HepG2 (cell line): ENCODE measurements around the gene ANKRD55. TPM values are rescaled to one million over a fixed set of nuclear protein-coding genes. Genes with fewer than 3 reads are reported as not detected.

Experiments
- ATAC-seq: fragments of 200-7000 bp; cut with Tn5 transposase; 3 replicates; pipeline ENCODE4 v1.9.1; 2020; ENCODE audit warnings: mild to moderate bottlenecking, moderate library complexity
- BruUV-seq: library from RNA; stranded (reverse); fragments of 400-500 nt; replicated peaks from 2 replicates; lab custom pipeline; 2021; lab: Mats Ljungman, UMichigan
- CTCF ChIA-PET: fragments of 300-600 bp; formaldehyde crosslinking; extraction: SDS; loops from one replicate; lab custom pipeline; 2021; ENCODE audit warnings: low total read pairs, inconsistent platforms, low intra/inter-chr PET ratio; lab: Yijun Ruan, JAX
- POLR2A ChIA-PET: fragments of 350-600 bp; sonication (Branson Sonifier 250); formaldehyde crosslinking; loops from one replicate; lab custom pipeline; 2020; ENCODE audit warnings: antibody characterized with exemption, inconsistent platforms; lab: Yijun Ruan, JAX
- DNase-seq: peaks from one replicate; pipeline ENCODE4 v3.0.0-alpha.2; 2015; ENCODE audit warnings: low spot score
- FAIRE-seq: peaks from 3 replicates; lab custom pipeline; 2011; peaks lifted over from hg19 to GRCh38; lab: Jason Lieb, UNC
- H2AFZ ChIP-seq: one replicate; pipeline ENCODE4 v1.6.1; 2011; ENCODE audit warnings: low read length, inconsistent platforms
- H3K27ac ChIP-seq: fragments of 300-600 bp; 3 replicates; pipeline ENCODE4 v1.8.0; 2011; ENCODE audit warnings: mixed run types, mild to moderate bottlenecking, mixed read lengths, low read length, inconsistent platforms; ENCODE audit not compliant: insufficient read depth; ENCODE audit errors: extremely low read length
- H3K27me3 ChIP-seq, 2 experiments: fragments of 200-600 bp in 1 of 2; 2 replicates in 1 of 2; 3 replicates in 1 of 2; pipeline versions ENCODE4 v1.6.0 to v1.8.0; 2011; ENCODE audit warnings: low read length in 2 of 2, mild to moderate bottlenecking in 2 of 2, moderate library complexity in 2 of 2, inconsistent platforms in 1 of 2; ENCODE audit not compliant: insufficient read depth in 2 of 2, control insufficient read depth in 1 of 2
- H3K36me3 ChIP-seq, 2 experiments: fragments of 200-600 bp in 1 of 2; replicated peaks in 1 of 2; 2 replicates in 1 of 2; 3 replicates in 1 of 2; pipeline versions ENCODE4 v1.5.1 to v1.8.0; 2011; ENCODE audit warnings: low read length in 2 of 2, inconsistent platforms in 1 of 2; ENCODE audit not compliant: insufficient read depth in 2 of 2, control insufficient read depth in 1 of 2
- H3K4me1 ChIP-seq: 2 replicates; pipeline ENCODE4 v1.5.1; 2012; ENCODE audit warnings: low read length, inconsistent platforms; ENCODE audit not compliant: insufficient read depth
- H3K4me2 ChIP-seq: 2 replicates; pipeline ENCODE4 v1.6.0; 2011; ENCODE audit warnings: low read depth, low read length, inconsistent platforms
- H3K4me3 ChIP-seq, 3 experiments: fragments of 200-600 bp in 1 of 3; sonication (generic), shearing (Covaris generic) in 1 of 3; replicated peaks in 1 of 3; 2 replicates each; pipeline ENCODE4 v1.5.1; 2011 to 2016; ENCODE audit warnings: low read length in 3 of 3, inconsistent platforms in 2 of 3, low read depth in 2 of 3, mild to moderate bottlenecking in 2 of 3, control low read depth in 1 of 3, mixed read lengths in 1 of 3; ENCODE audit not compliant: insufficient read depth in 1 of 3
- H3K79me2 ChIP-seq: one replicate; pipeline ENCODE4 v1.6.1; 2011; ENCODE audit warnings: low read length, inconsistent platforms; ENCODE audit not compliant: insufficient read depth
- H3K9ac ChIP-seq: 2 replicates; pipeline ENCODE4 v1.6.0; 2011; ENCODE audit warnings: mild to moderate bottlenecking, low read depth, low read length, inconsistent platforms; ENCODE audit not compliant: insufficient read depth
- H3K9me3 ChIP-seq: 2 replicates; pipeline ENCODE4 v1.5.1; 2012; ENCODE audit warnings: mild to moderate bottlenecking, low read length
- H4K20me1 ChIP-seq: 2 replicates; pipeline ENCODE4 v1.6.0; 2011; ENCODE audit warnings: inconsistent platforms, mild to moderate bottlenecking, low read length, moderate library complexity; ENCODE audit not compliant: insufficient read depth
- AFF4 ChIP-seq: sonication (generic); formaldehyde crosslinking; IDR thresholded peaks from 2 replicates; pipeline ENCODE4 v1.4.0; 2020; ENCODE audit warnings: missing genetic modification reagents
- E2F2 ChIP-seq: sonication (generic); formaldehyde crosslinking; IDR thresholded peaks from 2 replicates; pipeline ENCODE4 v1.4.0; 2020; ENCODE audit warnings: missing genetic modification reagents, borderline replicate concordance
- HDAC2 ChIP-seq: sonication (generic); formaldehyde crosslinking; IDR thresholded peaks from 2 replicates; pipeline ENCODE4 v1.4.0; 2020; ENCODE audit warnings: missing genetic modification reagents
- MAFF ChIP-seq: IDR thresholded peaks from 2 replicates; pipeline ENCODE4 v1.6.1; 2011; ENCODE audit warnings: low read depth, low read length, improper control_type of control experiment
- NFKBIZ ChIP-seq: IDR thresholded peaks from 2 replicates; pipeline ENCODE4 v1.6.1; 2018; ENCODE audit warnings: missing genetic modification reagents, missing compliant biosample characterization
- RFX1 ChIP-seq: fragments of 450-650 bp; IDR thresholded peaks from 2 replicates; pipeline ENCODE4 v1.6.1; 2017
- RORA ChIP-seq: sonication (generic); formaldehyde crosslinking; IDR thresholded peaks from 2 replicates; pipeline ENCODE4 v1.5.0; 2020; ENCODE audit warnings: mild to moderate bottlenecking, missing genetic modification reagents, moderate library complexity
- YEATS4 ChIP-seq: sonication (generic); formaldehyde crosslinking; IDR thresholded peaks from 2 replicates; pipeline ENCODE4 v1.4.0; 2020; ENCODE audit warnings: missing genetic modification reagents, borderline replicate concordance
- ZBTB38 ChIP-seq: sonication (generic); formaldehyde crosslinking; IDR thresholded peaks from 2 replicates; pipeline ENCODE4 v1.5.1; 2020; ENCODE audit warnings: mild to moderate bottlenecking, missing genetic modification reagents
- WGBS: methylation state at CpG from one replicate; pipeline ENCODE4 v1.1.6; 2017; ENCODE audit warnings: low lambda C conversion rate; 5-methylcytosine and 5-hydroxymethylcytosine counted together
- in situ Hi-C: cut with HindIII; loops from 2 replicates; pipeline ENCODE4 v1.10.0; 2017; ENCODE audit warnings: low pct_unique_long_range_greater_than_20kb; ENCODE audit not compliant: extremely low pct_ligation_motif_present
- intact Hi-C: fragments of 100-400 bp; cut with micrococcal nuclease; formaldehyde crosslinking; loops from one replicate; pipeline ENCODE4 v1.10.0; 2022; ENCODE audit not compliant: unreplicated experiment
- polyA plus RNA-seq, 8 experiments: library from polyadenylated mRNA; depleted of rRNA in 3 of 8; stranded (reverse) in 7 of 8; unstranded in 1 of 8; fragments of >200 nt; fragmentation: Illumina TruSeq in 4 of 8; extraction: Trizol in 4 of 8; gene quantifications; 2 replicates each; pipeline versions ENCODE4 v1.2.1 to v1.2.3, GENCODE V29; 2011 to 2016; ENCODE audit warnings: low read depth in 4 of 8, missing spikeins in 1 of 8, mixed read lengths in 1 of 8; ENCODE audit not compliant: insufficient read depth in 1 of 8
- total RNA-seq, 5 experiments: library from RNA; depleted of rRNA; stranded (reverse); fragments of >200 nt; fragmentation: Illumina TruSeq; extraction: Trizol; gene quantifications; 2 replicates each; pipeline ENCODE4 v1.2.3, GENCODE V29; 2016; ENCODE audit warnings: low read depth in 1 of 5
- TF ChIP-seq, protein P1 (sequence below): sonication (generic); formaldehyde crosslinking; IDR thresholded peaks from 2 replicates; pipeline ENCODE4 v1.4.0; 2020; ENCODE audit warnings: missing genetic modification reagents
- TF ChIP-seq, protein P2 (sequence below): sonication (generic); formaldehyde crosslinking; IDR thresholded peaks from 2 replicates; pipeline ENCODE4 v1.4.0; 2020; ENCODE audit warnings: mild to moderate bottlenecking, missing genetic modification reagents

ANKRD55 gene
- total and polyA plus RNA-seq, 2 of the 13 experiments (the other 11 are each of a cell fraction or from before 2014, with no cell fraction given): 0.11 to 0.28 TPM

- TF ChIP-seq AFF4 (no peak), HDAC2 (no peak), YEATS4 (CRISPR knock-in tag) (no peak), RORA (no peak), E2F2 (CRISPR knock-in tag) (no peak), MAFF (no peak), NFKBIZ (CRISPR knock-in tag) (no peak)
- TF ChIP-seq, all 625 proteins: peak for 5
Measured at GRCh38 chr5:56128113-56128512, 105.0 kb downstream of the ANKRD55 start (continued).

- Histone ChIP-seq H4K20me1 (no peaks in the 10 kb centered on the region), H3K36me3 (no peaks in the 10 kb centered on the region; a peak in 2 of 5 replicates), H3K9ac (no peak overlapping the region), H3K79me2 (peaks cover 11% of the 10 kb centered on the region), H3K4me2 (peak overlapping the region; percentile 57), H3K4me1 (peaks cover 77% of the 10 kb centered on the region), H3K4me3 (no peak overlapping the region), H3K9me3 (peaks cover 12% of the 10 kb centered on the region; the same call in 1 of the 2 replicates), H3K27ac (peak overlapping the region; percentile 1), H2AFZ (no peak overlapping the region), H3K27me3 (no peaks in the 10 kb centered on the region)
- 93% methylated on average over 7 of the region's 7 CpGs for WGBS
- ATAC-seq (no peak), DNase-seq (no peak), FAIRE-seq (no peak)
- in situ Hi-C loops: no loop called here
- ChIA-PET CTCF (no interaction called here), POLR2A (interaction anchor here (0.9 to 1.5 kb wide), 3 partner anchors 10 to 101 kb away, joined by 3 to 4 read pairs (median 3); no protein-coding TSS in a partner anchor)
- BruUV-seq: TSS peak; percentile 28
- intact Hi-C loops: no loop called here
- 0 out of 2 replicates have a peak, but pooled peaks have one; percentile 26 for TF ChIP-seq ZBTB38 (CRISPR knock-in tag)
- TF ChIP-seq, protein P1, sequence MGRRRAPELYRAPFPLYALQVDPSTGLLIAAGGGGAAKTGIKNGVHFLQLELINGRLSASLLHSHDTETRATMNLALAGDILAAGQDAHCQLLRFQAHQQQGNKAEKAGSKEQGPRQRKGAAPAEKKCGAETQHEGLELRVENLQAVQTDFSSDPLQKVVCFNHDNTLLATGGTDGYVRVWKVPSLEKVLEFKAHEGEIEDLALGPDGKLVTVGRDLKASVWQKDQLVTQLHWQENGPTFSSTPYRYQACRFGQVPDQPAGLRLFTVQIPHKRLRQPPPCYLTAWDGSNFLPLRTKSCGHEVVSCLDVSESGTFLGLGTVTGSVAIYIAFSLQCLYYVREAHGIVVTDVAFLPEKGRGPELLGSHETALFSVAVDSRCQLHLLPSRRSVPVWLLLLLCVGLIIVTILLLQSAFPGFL (CRISPR knock-in tag): no peak
- TF ChIP-seq, protein P2, sequence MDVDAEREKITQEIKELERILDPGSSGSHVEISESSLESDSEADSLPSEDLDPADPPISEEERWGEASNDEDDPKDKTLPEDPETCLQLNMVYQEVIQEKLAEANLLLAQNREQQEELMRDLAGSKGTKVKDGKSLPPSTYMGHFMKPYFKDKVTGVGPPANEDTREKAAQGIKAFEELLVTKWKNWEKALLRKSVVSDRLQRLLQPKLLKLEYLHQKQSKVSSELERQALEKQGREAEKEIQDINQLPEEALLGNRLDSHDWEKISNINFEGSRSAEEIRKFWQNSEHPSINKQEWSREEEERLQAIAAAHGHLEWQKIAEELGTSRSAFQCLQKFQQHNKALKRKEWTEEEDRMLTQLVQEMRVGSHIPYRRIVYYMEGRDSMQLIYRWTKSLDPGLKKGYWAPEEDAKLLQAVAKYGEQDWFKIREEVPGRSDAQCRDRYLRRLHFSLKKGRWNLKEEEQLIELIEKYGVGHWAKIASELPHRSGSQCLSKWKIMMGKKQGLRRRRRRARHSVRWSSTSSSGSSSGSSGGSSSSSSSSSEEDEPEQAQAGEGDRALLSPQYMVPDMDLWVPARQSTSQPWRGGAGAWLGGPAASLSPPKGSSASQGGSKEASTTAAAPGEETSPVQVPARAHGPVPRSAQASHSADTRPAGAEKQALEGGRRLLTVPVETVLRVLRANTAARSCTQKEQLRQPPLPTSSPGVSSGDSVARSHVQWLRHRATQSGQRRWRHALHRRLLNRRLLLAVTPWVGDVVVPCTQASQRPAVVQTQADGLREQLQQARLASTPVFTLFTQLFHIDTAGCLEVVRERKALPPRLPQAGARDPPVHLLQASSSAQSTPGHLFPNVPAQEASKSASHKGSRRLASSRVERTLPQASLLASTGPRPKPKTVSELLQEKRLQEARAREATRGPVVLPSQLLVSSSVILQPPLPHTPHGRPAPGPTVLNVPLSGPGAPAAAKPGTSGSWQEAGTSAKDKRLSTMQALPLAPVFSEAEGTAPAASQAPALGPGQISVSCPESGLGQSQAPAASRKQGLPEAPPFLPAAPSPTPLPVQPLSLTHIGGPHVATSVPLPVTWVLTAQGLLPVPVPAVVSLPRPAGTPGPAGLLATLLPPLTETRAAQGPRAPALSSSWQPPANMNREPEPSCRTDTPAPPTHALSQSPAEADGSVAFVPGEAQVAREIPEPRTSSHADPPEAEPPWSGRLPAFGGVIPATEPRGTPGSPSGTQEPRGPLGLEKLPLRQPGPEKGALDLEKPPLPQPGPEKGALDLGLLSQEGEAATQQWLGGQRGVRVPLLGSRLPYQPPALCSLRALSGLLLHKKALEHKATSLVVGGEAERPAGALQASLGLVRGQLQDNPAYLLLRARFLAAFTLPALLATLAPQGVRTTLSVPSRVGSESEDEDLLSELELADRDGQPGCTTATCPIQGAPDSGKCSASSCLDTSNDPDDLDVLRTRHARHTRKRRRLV (CRISPR knock-in tag): no peak
- peak; percentile 17; the same call in 1 of the 2 replicates for TF ChIP-seq RFX1
Measured at GRCh38 chr5:56126487-56127179, 106.5 kb downstream of the ANKRD55 start.
